Naive thymus-derived CD4-positive, alpha-beta T cell (primary cell): Measurements from ENCODE around the gene LYZL6. TPM values are rescaled to one million over a fixed set of nuclear protein-coding genes. Genes with fewer than 3 reads are reported as not detected.
"Not testable (repeated sequence)": the region's sequence is repeated elsewhere in the genome, so short reads cannot be mapped to it uniquely, and the experiment has no call there.

Experiments
- ATAC-seq: fragments of 150-1000 bp; cut with Tn5 transposase; 2 replicates; pipeline ENCODE4 v1.10.0; 2021; ENCODE audit warnings: mild to moderate bottlenecking, moderate library complexity
- CTCF ChIA-PET: fragments of 350-600 bp; sonication (Branson Sonifier 250); formaldehyde crosslinking; loops from one replicate; lab custom pipeline; 2021; ENCODE audit warnings: antibody characterized with exemption; lab: Charles Lee
- POLR2A ChIA-PET: fragments of 350-600 bp; sonication (Branson Sonifier 250); formaldehyde crosslinking; loops from one replicate; lab custom pipeline; 2021; ENCODE audit warnings: antibody characterized with exemption, inconsistent platforms; lab: Charles Lee
- DNase-seq, 9 donors: peaks; one replicate each; pipeline versions ENCODE4 v3.0.0 to v3.0.0-alpha.2; 2020 to 2022; ENCODE audit warnings: mixed read lengths in 1 of 9
- H3K27ac ChIP-seq: one replicate; pipeline ENCODE4 v1.7.0; 2013; ENCODE audit warnings: mild to moderate bottlenecking, low read depth, low read length, moderate library complexity
- H3K27me3 ChIP-seq, 2 donors: one replicate each; pipeline ENCODE4 v1.7.0; 2013; ENCODE audit warnings: low read length in 2 of 2, mild to moderate bottlenecking in 2 of 2, moderate library complexity in 2 of 2; ENCODE audit not compliant: control insufficient read depth in 2 of 2, insufficient read depth in 2 of 2
- H3K36me3 ChIP-seq, 3 experiments: 1 replicate in 2 of 3; 2 replicates in 1 of 3; pipeline ENCODE4 v1.7.0; 2013; ENCODE audit warnings: low read length in 3 of 3, mild to moderate bottlenecking in 3 of 3, moderate library complexity in 1 of 3; ENCODE audit not compliant: insufficient read depth in 3 of 3, control insufficient read depth in 2 of 3
- H3K4me1 ChIP-seq, 2 donors: one replicate each; pipeline ENCODE4 v1.7.0; 2013; ENCODE audit warnings: low read length in 2 of 2, mild to moderate bottlenecking in 2 of 2, moderate library complexity in 1 of 2; ENCODE audit not compliant: control insufficient read depth in 2 of 2, insufficient read depth in 2 of 2
- H3K4me3 ChIP-seq: 2 replicates; pipeline ENCODE4 v1.7.0; 2013; ENCODE audit warnings: mild to moderate bottlenecking, low read length
- H3K9me3 ChIP-seq, 3 experiments: 1 replicate in 2 of 3; 2 replicates in 1 of 3; pipeline ENCODE4 v1.7.0; 2013; ENCODE audit warnings: low read length in 3 of 3; ENCODE audit not compliant: control insufficient read depth in 2 of 3
- H3K27ac Mint-ChIP-seq, 9 donors: one replicate each; pipeline ENCODE4 v1.8.0; 2020 to 2022; ENCODE audit warnings: mixed read lengths in 9 of 9, mild to moderate bottlenecking in 8 of 9, moderate library complexity in 5 of 9, inconsistent platforms in 2 of 9
- H3K27me3 Mint-ChIP-seq, 5 donors: one replicate each; pipeline ENCODE4 v1.8.0; 2021 to 2022; ENCODE audit warnings: mixed read lengths in 5 of 5, mild to moderate bottlenecking in 1 of 5
- H3K36me3 Mint-ChIP-seq, 5 donors: one replicate each; pipeline ENCODE4 v1.8.0; 2020 to 2022; ENCODE audit warnings: mixed read lengths in 5 of 5, mild to moderate bottlenecking in 3 of 5, inconsistent platforms in 1 of 5
- H3K4me1 Mint-ChIP-seq, 7 donors: one replicate each; pipeline ENCODE4 v1.8.0; 2020 to 2022; ENCODE audit warnings: mixed read lengths in 7 of 7, mild to moderate bottlenecking in 3 of 7, inconsistent platforms in 1 of 7
- H3K4me3 Mint-ChIP-seq, 10 donors: one replicate each; pipeline ENCODE4 v1.8.0; 2020 to 2022; ENCODE audit warnings: mild to moderate bottlenecking in 10 of 10, mixed read lengths in 10 of 10, moderate library complexity in 6 of 10, inconsistent platforms in 2 of 10
- H3K9me3 Mint-ChIP-seq, 11 donors: one replicate each; pipeline ENCODE4 v1.8.0; 2020 to 2022; ENCODE audit warnings: mixed read lengths in 11 of 11, mild to moderate bottlenecking in 4 of 11, inconsistent platforms in 1 of 11, moderate library complexity in 1 of 11
- intact Hi-C, 2 donors: fragments of 100-400 bp; cut with micrococcal nuclease; formaldehyde crosslinking; loops; one replicate each; pipeline ENCODE4 v1.15.1; 2023
- polyA plus RNA-seq, 2 donors: library from polyadenylated mRNA; unstranded; fragments of 300-500 nt; fragmentation: Illumina TruSeq; gene quantifications; one replicate each; pipeline ENCODE4 v1.2.3, GENCODE V29; 2021
- total RNA-seq, 6 experiments: library from RNA in 5 of 6; stranded (reverse) in 5 of 6; gene quantifications; 1 replicate in 5 of 6; 2 replicates in 1 of 6; pipeline ENCODE4 v1.2.3 and lab custom pipeline; 2021 to 2026

Gene LYZL6
- total and polyA plus RNA-seq, 7 experiments from 2014 or later = not detected

GRCh38 chr17:35897772-35898171, 45.7 kb downstream of the LYZL6 start:
- H3K4me3 ChIP-seq, POLR2A ChIA-PET, ATAC-seq, H3K9me3 Mint-ChIP-seq, H3K36me3 ChIP-seq, H3K9me3 ChIP-seq, H3K27ac ChIP-seq, H3K27me3 ChIP-seq, DNase-seq: not testable (repeated sequence)
- CTCF ChIA-PET = interaction anchor here (0.7 kb wide), 1 partner anchor 27 kb away, joined by 3 read pairs; no protein-coding TSS in a partner anchor
- Mint-ChIP-seq H3K4me3 (peak overlapping the region in 2 of 10 donors; percentile 3 to 63), H3K4me1 (peaks cover 0 to 56% (median 5%) of the 10 kb centered on the region in 7 donors), H3K27me3 (peaks cover 0 to 19% (median 0%) of the 10 kb centered on the region in 5 donors), H3K27ac (peak overlapping the region in 1 of 9 donors; percentile 87), H3K36me3 (peaks cover 0 to 11% (median 0%) of the 10 kb centered on the region in 5 donors)
- peaks cover 0 to 79% of the 10 kb centered on the region in 2 donors for H3K4me1 ChIP-seq
- intact Hi-C loops = loop anchor here in 1 of 2 donors (5.0 kb wide), 1 partner anchor 35 kb away; the partner anchor contains the start of gene RDM1

- Histone ChIP-seq H3K4me3 (no peak overlapping the region), H3K36me3 (no peaks in the 10 kb centered on the region), H3K9me3 (no peaks in the 10 kb centered on the region), H3K27me3 (no peaks in the 10 kb centered on the region), H3K27ac (no peak overlapping the region), H3K4me1 (peaks cover 0 to 81% of the 10 kb centered on the region in 2 donors)
- intact Hi-C loops = loop anchor here in 1 of 2 donors (5.0 kb wide), 1 partner anchor 36 kb away; the partner anchor contains the start of gene RDM1
- POLR2A ChIA-PET = no interaction called here
- no peaks in the 10 kb centered on the region for H3K9me3 Mint-ChIP-seq
- H3K36me3 Mint-ChIP-seq = peaks cover 0 to 15% (median 0%) of the 10 kb centered on the region in 5 donors
- ATAC-seq (peak; percentile 73), DNase-seq (peak in 1 of 9 donors; percentile 38)
- peaks cover 0 to 19% (median 0%) of the 10 kb centered on the region in 5 donors for H3K27me3 Mint-ChIP-seq
- H3K4me3 Mint-ChIP-seq = peak overlapping the region in 2 of 10 donors; percentile 41 to 58
- peak overlapping the region in 1 of 9 donors; percentile 89 for H3K27ac Mint-ChIP-seq
- H3K4me1 Mint-ChIP-seq = peaks cover 0 to 68% (median 8%) of the 10 kb centered on the region in 7 donors
- CTCF ChIA-PET = no interaction called here
Observed at GRCh38 chr17:35895636-35896587, 47.6 kb downstream of the LYZL6 start.

DNA sequence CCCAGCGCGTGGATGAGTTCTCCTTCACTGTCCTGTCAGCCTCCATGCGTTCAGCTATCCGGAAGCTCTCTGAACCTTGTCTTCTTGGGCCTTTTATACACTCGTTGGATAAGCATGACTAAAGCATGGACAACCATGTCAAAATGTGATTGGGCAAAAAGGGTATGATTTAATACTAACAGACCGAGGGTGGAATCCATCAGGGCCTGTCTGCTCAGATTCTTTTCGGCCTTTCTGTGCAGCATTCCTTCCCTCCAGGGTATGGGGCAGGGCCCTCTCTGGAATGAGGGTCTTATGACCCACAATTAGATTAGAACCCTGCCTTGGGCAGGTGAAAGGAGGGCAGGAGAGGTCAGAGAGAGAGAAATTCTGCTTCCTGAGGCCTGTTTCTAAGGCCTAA, 49.3 kb downstream of the LYZL6 start:
- H3K27ac Mint-ChIP-seq = peak overlapping the region in 1 of 9 donors; percentile 29
- intact Hi-C loops = loop anchor here in 1 of 2 donors (5.0 kb wide), 1 partner anchor 47 kb away; no protein-coding TSS in a partner anchor
- no peak for DNase-seq
- H3K9me3 ChIP-seq = no peaks in the 10 kb centered on the region
- no peaks in the 10 kb centered on the region for H3K27me3 ChIP-seq
- H3K27me3 Mint-ChIP-seq = peaks cover 0 to 11% (median 0%) of the 10 kb centered on the region in 5 donors
- no peak for ATAC-seq
- no peaks in the 10 kb centered on the region for H3K36me3 ChIP-seq
- ChIA-PET CTCF (no interaction called here), POLR2A (no interaction called here)
- H3K4me3 Mint-ChIP-seq = no peak overlapping the region
- peaks cover 0 to 70% (median 11%) of the 10 kb centered on the region in 7 donors for H3K4me1 Mint-ChIP-seq
- H3K9me3 Mint-ChIP-seq = peaks cover 0 to 2% (median 0%) of the 10 kb centered on the region in 11 donors
- peaks cover 0 to 78% of the 10 kb centered on the region in 2 donors for H3K4me1 ChIP-seq
- no peak overlapping the region for H3K27ac ChIP-seq
- no peak overlapping the region for H3K4me3 ChIP-seq
- H3K36me3 Mint-ChIP-seq = peaks cover 0 to 12% (median 0%) of the 10 kb centered on the region in 5 donors

DNA sequence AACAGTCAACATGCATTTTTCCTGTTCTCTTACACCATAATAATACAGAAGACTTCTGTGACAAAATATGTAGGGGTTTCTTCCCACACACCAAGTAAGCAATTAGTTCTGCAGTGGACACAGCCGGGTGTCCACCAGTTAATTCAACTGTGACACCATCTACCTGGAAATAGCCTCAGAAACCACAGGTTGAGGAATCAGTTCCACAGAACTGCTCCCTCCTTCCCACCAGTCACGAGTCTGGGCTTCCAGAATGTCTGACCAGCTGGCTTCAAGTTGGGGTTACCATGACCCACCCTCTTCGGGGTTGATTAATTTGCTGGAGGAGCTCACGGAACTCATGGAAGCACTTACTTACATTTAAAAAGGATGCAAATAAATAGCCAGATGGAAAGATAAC, 49.8 kb downstream of the LYZL6 start:
- no peaks in the 10 kb centered on the region for H3K27me3 ChIP-seq
- no peak overlapping the region for H3K27ac Mint-ChIP-seq
- peaks cover 0 to 6% (median 0%) of the 10 kb centered on the region in 5 donors for H3K27me3 Mint-ChIP-seq
- POLR2A ChIA-PET = no interaction called here
- no peak for DNase-seq
- H3K9me3 ChIP-seq = no peaks in the 10 kb centered on the region
- H3K36me3 ChIP-seq = no peaks in the 10 kb centered on the region
- peaks cover 0 to 70% (median 11%) of the 10 kb centered on the region in 7 donors for H3K4me1 Mint-ChIP-seq
- no peak overlapping the region for H3K27ac ChIP-seq
- H3K4me3 ChIP-seq = no peak overlapping the region
- CTCF ChIA-PET = no interaction called here
- H3K4me3 Mint-ChIP-seq = no peak overlapping the region
- H3K4me1 ChIP-seq = peaks cover 0 to 77% of the 10 kb centered on the region in 2 donors
- H3K36me3 Mint-ChIP-seq = peaks cover 0 to 12% (median 0%) of the 10 kb centered on the region in 5 donors
- no peak for ATAC-seq
- intact Hi-C loops = loop anchor here in 1 of 2 donors (5.0 kb wide), 1 partner anchor 46 kb away; no protein-coding TSS in a partner anchor
- H3K9me3 Mint-ChIP-seq = peaks cover 0 to 2% (median 0%) of the 10 kb centered on the region in 11 donors

- H3K27ac Mint-ChIP-seq = peak overlapping the region in 1 of 9 donors; percentile 89
- DNase-seq = peak in 1 of 9 donors; percentile 61
- H3K36me3 Mint-ChIP-seq = peaks cover 0 to 14% (median 0%) of the 10 kb centered on the region in 5 donors
- H3K27me3 ChIP-seq = no peaks in the 10 kb centered on the region
- no peak overlapping the region for H3K27ac ChIP-seq
- no peaks in the 10 kb centered on the region for H3K9me3 ChIP-seq
- ATAC-seq = peak; percentile 45
- H3K4me1 ChIP-seq = peaks cover 0 to 71% of the 10 kb centered on the region in 2 donors
- intact Hi-C loops = loop anchor here in 1 of 2 donors (5.0 kb wide), 1 partner anchor 45 kb away; no protein-coding TSS in a partner anchor
- no peak overlapping the region for H3K4me3 ChIP-seq
- ChIA-PET POLR2A (no interaction called here), CTCF (no interaction called here)
- H3K4me3 Mint-ChIP-seq = peak overlapping the region in 1 of 10 donors; percentile 46
- H3K27me3 Mint-ChIP-seq = peaks cover 0 to 5% (median 0%) of the 10 kb centered on the region in 5 donors
- H3K36me3 ChIP-seq = no peaks in the 10 kb centered on the region
- H3K9me3 Mint-ChIP-seq = peaks cover 0 to 2% (median 0%) of the 10 kb centered on the region in 11 donors
- peaks cover 0 to 62% (median 7%) of the 10 kb centered on the region in 7 donors for H3K4me1 Mint-ChIP-seq
Observed at GRCh38 chr17:35892091-35893035, 51.1 kb downstream of the LYZL6 start.
